PC-3 (cell line): ENCODE results near the gene KRTAP20-2. TPM values are rescaled to one million over a fixed set of nuclear protein-coding genes. Genes with fewer than 3 reads are reported as not detected.

Experiments
- ATAC-seq: fragments of 200-7000 bp; cut with Tn5 transposase; 2 replicates; pipeline ENCODE4 v1.9.1; 2020; ENCODE audit warnings: mild to moderate bottlenecking, moderate library complexity
- BruUV-seq: library from RNA; stranded (reverse); fragments of 400-500 nt; replicated peaks from 2 replicates; lab custom pipeline; 2021; lab: Mats Ljungman, UMichigan
- CTCF ChIA-PET: fragments of 300-600 bp; sonication (Branson Sonifier 250); formaldehyde crosslinking; loops from one replicate; lab custom pipeline; 2022; ENCODE audit warnings: antibody characterized with exemption; lab: Charles Lee
- POLR2A ChIA-PET: fragments of 300-600 bp; sonication (Branson Sonifier 250); formaldehyde crosslinking; loops from one replicate; lab custom pipeline; 2022; ENCODE audit warnings: antibody characterized with exemption; ENCODE audit not compliant: unreplicated experiment; lab: Charles Lee
- DNase-seq: peaks from one replicate; pipeline ENCODE4 v3.0.0-alpha.2; 2015
- H2AFZ ChIP-seq: fragments of 300-600 bp; sonication (generic); 2 replicates; pipeline ENCODE4 v1.6.0; 2016; ENCODE audit warnings: antibody characterized with exemption, low read length
- H3F3A ChIP-seq: fragments of 300-600 bp; sonication (generic); one replicate; pipeline ENCODE4 v1.6.0; 2017; ENCODE audit warnings: antibody characterized with exemption, low read length, control low read depth, mild to moderate bottlenecking; ENCODE audit not compliant: unreplicated experiment
- H3K27ac ChIP-seq: fragments of 300-600 bp; sonication (generic); 2 replicates; pipeline ENCODE4 v1.5.1; 2016; ENCODE audit warnings: mild to moderate bottlenecking, low read length
- H3K27me3 ChIP-seq: fragments of 300-600 bp; sonication (generic); 2 replicates; pipeline ENCODE4 v1.6.1; 2016; ENCODE audit warnings: low read length, mixed read lengths
- H3K36me3 ChIP-seq: fragments of 300-600 bp; sonication (generic); 2 replicates; pipeline ENCODE4 v1.6.1; 2016; ENCODE audit warnings: low read depth, mixed run types, low read length, mixed read lengths
- H3K4me1 ChIP-seq: fragments of 300-600 bp; sonication (generic); 2 replicates; pipeline ENCODE4 v1.5.1; 2016; ENCODE audit warnings: low read length; ENCODE audit not compliant: insufficient read depth
- H3K4me2 ChIP-seq: fragments of 300-600 bp; sonication (generic); 2 replicates; pipeline ENCODE4 v1.6.0; 2016; ENCODE audit warnings: low read length
- H3K4me3 ChIP-seq: fragments of 300-600 bp; sonication (generic); 2 replicates; pipeline ENCODE4 v1.5.1; 2016; ENCODE audit warnings: mild to moderate bottlenecking, low read length, mixed read lengths
- H3K79me2 ChIP-seq: fragments of 300-600 bp; sonication (generic); 2 replicates; pipeline ENCODE4 v1.6.1; 2017; ENCODE audit warnings: low read length, mixed read lengths
- H3K9ac ChIP-seq: fragments of 300-600 bp; sonication (generic); 2 replicates; pipeline ENCODE4 v1.6.0; 2016; ENCODE audit warnings: mild to moderate bottlenecking, low read length
- H3K9me2 ChIP-seq: fragments of 300-600 bp; sonication (generic); replicated peaks from 2 replicates; pipeline ENCODE4 v1.6.1; 2016; ENCODE audit warnings: mixed run types, low read length, mixed read lengths
- H3K9me3 ChIP-seq: fragments of 300-600 bp; sonication (generic); 2 replicates; pipeline ENCODE4 v1.6.1; 2016; ENCODE audit warnings: low read length, mixed read lengths
- H4K20me1 ChIP-seq: fragments of 300-600 bp; sonication (generic); 2 replicates; pipeline ENCODE4 v1.6.1; 2016; ENCODE audit warnings: low read length, mixed read lengths
- EZH2 ChIP-seq: fragments of 300-600 bp; sonication (generic); IDR thresholded peaks from one replicate; pipeline ENCODE4 v1.6.1; 2017; ENCODE audit warnings: antibody characterized with exemption, mild to moderate bottlenecking, low read length; ENCODE audit not compliant: unreplicated experiment
- EZH2phosphoT487 ChIP-seq: fragments of 300-600 bp; sonication (generic); IDR thresholded peaks from 2 replicates; pipeline ENCODE4 v1.6.1; 2018; ENCODE audit warnings: mild to moderate bottlenecking, antibody characterized with exemption, low read length, borderline replicate concordance
- intact Hi-C: fragments of 100-400 bp; cut with micrococcal nuclease; formaldehyde crosslinking; loops from 2 replicates; pipeline ENCODE4 v1.9.0; 2023
- total RNA-seq: library from RNA; depleted of rRNA; stranded (reverse); fragments of >200 nt; gene quantifications from 2 replicates; pipeline ENCODE4 v1.2.3, GENCODE V29; 2014
- TF ChIP-seq, protein P1 (sequence below): fragments of 300-600 bp; sonication (generic); conservative IDR thresholded peaks from 2 replicates; pipeline ENCODE4 v1.5.1; 2017; ENCODE audit warnings: antibody characterized with exemption, low read depth, mild to moderate bottlenecking, low read length

KRTAP20-2 gene
- total RNA-seq, 1 experiment from 2014 or later = 0.51 TPM

DNA sequence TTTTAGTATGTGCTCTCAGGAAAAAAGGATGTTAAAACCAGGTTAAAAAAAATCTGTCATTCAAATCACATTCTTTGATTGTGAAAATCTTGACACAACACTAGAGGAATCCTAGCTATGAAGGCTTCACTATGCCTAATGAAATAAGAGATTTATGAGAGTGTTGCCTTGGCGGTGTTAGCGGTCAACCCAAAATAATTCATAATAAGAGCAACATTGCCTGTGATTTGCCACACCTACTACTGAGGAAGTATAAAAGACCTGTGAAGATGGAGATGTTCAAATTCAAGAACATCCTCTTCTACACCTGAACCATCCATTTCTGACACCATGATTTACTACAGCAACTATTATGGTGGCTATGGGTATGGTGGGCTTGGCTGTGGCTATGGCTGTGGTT lies 18.9 kb upstream of the KRTAP20-2 start, which contains the start of gene KRTAP20-1:
TSS of gene KRTAP20-1 (plus strand) at position 301 of the 400 bp plus-strand sequence. CDS start at position 331, 30 bp downstream.
- Histone ChIP-seq H3K79me2 (no peaks in the 10 kb centered on the region), H2AFZ (no peak within 1 kb of the TSS), H3F3A (peaks cover 4% of the 10 kb centered on the region), H4K20me1 (no peaks in the 10 kb centered on the region), H3K4me2 (no peak within 1 kb of the TSS), H3K4me1 (peaks cover 30% of the 10 kb centered on the region), H3K27ac (no peak within 1 kb of the TSS), H3K36me3 (no peaks in the 10 kb centered on the region), H3K4me3 (no peak within 1 kb of the TSS), H3K9me3 (no peaks in the 10 kb centered on the region), H3K9me2 (no peaks in the 10 kb centered on the region; the same call in 1 of the 2 replicates), H3K27me3 (no peaks in the 10 kb centered on the region), H3K9ac (no peak within 1 kb of the TSS)
- ChIA-PET CTCF (no interaction called here), POLR2A (no interaction called here)
- no peak for ATAC-seq
- DNase-seq = no peak
- BruUV-seq = no TSS peak
- TF ChIP-seq, protein P1, sequence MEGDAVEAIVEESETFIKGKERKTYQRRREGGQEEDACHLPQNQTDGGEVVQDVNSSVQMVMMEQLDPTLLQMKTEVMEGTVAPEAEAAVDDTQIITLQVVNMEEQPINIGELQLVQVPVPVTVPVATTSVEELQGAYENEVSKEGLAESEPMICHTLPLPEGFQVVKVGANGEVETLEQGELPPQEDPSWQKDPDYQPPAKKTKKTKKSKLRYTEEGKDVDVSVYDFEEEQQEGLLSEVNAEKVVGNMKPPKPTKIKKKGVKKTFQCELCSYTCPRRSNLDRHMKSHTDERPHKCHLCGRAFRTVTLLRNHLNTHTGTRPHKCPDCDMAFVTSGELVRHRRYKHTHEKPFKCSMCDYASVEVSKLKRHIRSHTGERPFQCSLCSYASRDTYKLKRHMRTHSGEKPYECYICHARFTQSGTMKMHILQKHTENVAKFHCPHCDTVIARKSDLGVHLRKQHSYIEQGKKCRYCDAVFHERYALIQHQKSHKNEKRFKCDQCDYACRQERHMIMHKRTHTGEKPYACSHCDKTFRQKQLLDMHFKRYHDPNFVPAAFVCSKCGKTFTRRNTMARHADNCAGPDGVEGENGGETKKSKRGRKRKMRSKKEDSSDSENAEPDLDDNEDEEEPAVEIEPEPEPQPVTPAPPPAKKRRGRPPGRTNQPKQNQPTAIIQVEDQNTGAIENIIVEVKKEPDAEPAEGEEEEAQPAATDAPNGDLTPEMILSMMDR = no peak
- TF ChIP-seq EZH2phosphoT487 = no peak
- no peak for TF ChIP-seq EZH2
- intact Hi-C loops = no loop called here

DNA sequence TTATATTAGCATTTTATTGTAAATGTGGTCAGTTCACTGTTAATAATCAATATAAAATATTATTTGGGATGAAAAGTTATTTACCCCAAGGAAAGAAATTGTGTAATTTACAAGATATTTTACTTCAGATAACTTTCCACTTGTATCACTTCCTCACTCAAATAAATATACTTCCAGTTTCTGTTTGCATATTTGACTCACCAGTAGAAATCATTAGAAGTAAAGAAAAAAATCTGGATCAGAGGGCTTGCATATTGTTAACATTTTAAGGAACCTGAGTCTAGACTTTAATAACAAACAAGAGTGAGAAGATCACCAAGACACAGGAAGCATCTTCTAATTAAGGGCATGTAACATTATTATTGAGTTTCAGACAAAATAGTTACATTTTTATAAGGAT lies 14.9 kb upstream of the KRTAP20-2 start:
- Histone ChIP-seq H3K9me2 (no peaks in the 10 kb centered on the region; the same call in 1 of the 2 replicates), H3K36me3 (no peaks in the 10 kb centered on the region), H3K4me1 (peaks cover 44% of the 10 kb centered on the region), H3K4me2 (peak overlapping the region; percentile 77), H3K9ac (peak overlapping the region; percentile 52), H3K79me2 (no peaks in the 10 kb centered on the region), H3K9me3 (no peaks in the 10 kb centered on the region), H3K27me3 (no peaks in the 10 kb centered on the region), H3K4me3 (peak overlapping the region; percentile 30; the same call in 1 of the 2 replicates), H2AFZ (peak overlapping the region; percentile 41), H3K27ac (peak overlapping the region; percentile 88), H4K20me1 (no peaks in the 10 kb centered on the region), H3F3A (peaks cover 4% of the 10 kb centered on the region)
- intact Hi-C loops = loop anchor here (2.0 kb wide), 1 partner anchor 113 kb away; no protein-coding TSS in a partner anchor
- no TSS peak for BruUV-seq
- ATAC-seq = peak; percentile 65
- peak; percentile 86 for DNase-seq
- TF ChIP-seq EZH2phosphoT487 (no peak), EZH2 (no peak)
- TF ChIP-seq, protein P1 = no peak
- ChIA-PET CTCF (no interaction called here), POLR2A (no interaction called here)

DNA sequence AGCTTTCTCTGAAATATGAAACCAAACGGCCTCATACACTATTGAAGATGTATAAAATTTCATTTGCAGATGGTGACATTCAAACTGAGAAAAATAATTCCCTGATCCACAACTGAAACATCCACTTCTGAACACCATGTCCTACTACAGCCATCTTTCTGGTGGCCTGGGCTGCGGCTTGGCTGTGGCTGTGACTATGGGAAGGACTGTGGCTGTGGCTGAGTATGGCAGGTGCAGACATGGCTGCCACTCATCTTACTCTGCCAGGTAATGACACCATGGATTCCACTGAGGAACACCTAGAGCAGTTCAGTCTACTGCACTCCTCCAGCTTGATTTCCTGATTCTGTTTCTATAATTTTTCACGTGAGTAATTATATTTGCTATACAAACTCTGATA lies 14.5 kb upstream of the KRTAP20-2 start, which contains the start of gene KRTAP20-4:
TSS of gene KRTAP20-4 (plus strand) at position 106 of the 400 bp plus-strand sequence.
- Histone ChIP-seq H3K79me2 (no peaks in the 10 kb centered on the region), H3K9ac (peak within 1 kb of the TSS; percentile 52), H3K4me3 (peak within 1 kb of the TSS; percentile 30; the same call in 1 of the 2 replicates), H3K27ac (peak within 1 kb of the TSS; percentile 88), H2AFZ (peak within 1 kb of the TSS; percentile 41), H3K4me2 (peak within 1 kb of the TSS; percentile 77), H3K4me1 (peaks cover 44% of the 10 kb centered on the region), H3K9me3 (no peaks in the 10 kb centered on the region), H3K9me2 (no peaks in the 10 kb centered on the region; the same call in 1 of the 2 replicates), H3K27me3 (no peaks in the 10 kb centered on the region), H3F3A (peaks cover 4% of the 10 kb centered on the region), H3K36me3 (no peaks in the 10 kb centered on the region), H4K20me1 (no peaks in the 10 kb centered on the region)
- intact Hi-C loops = loop anchor here (2.0 kb wide), 1 partner anchor 112 kb away; no protein-coding TSS in a partner anchor
- ATAC-seq (peak; percentile 16), DNase-seq (no peak)
- TF ChIP-seq EZH2phosphoT487 (no peak), EZH2 (no peak)
- TF ChIP-seq, protein P1 = no peak
- CTCF ChIA-PET = no interaction called here
- TSS peak; percentile 75 for BruUV-seq
- POLR2A ChIA-PET = no interaction called here
